GM19452 (cell line): ENCODE measurements around the gene SCYGR1.
"Not testable (repeated sequence)": the region's sequence is repeated elsewhere in the genome, so short reads cannot be mapped to it uniquely, and the experiment has no call there.

ENCODE experiments used
- ATAC-seq: cut with Tn5 transposase; IDR thresholded peaks from one replicate; pipeline ENCODE4 v1.9.1; 2021; ENCODE audit not compliant: unreplicated experiment

SCYGR1 gene, protein sequence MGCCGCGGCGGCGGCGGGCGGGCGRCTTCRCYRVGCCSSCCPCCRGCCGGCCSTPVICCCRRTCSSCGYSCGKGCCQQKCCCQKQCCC

DNA sequence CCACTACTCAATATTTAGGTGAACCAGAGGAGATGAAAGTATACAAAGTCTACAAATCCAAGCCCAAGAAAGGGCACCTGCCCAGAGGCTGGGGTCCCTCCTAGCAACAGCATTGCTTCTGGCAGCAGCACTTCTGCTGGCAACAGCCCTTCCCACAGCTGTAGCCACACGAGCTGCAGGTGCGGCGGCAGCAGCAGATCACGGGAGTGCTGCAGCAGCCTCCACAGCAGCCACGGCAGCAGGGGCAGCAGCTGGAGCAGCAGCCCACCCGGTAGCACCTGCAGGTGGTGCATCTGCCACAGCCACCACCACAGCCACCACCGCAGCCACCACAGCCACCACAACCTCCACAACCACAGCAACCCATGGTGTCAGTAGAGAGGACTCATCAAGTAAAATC is at the start of gene SCYGR1:
Gene SCYGR1, minus strand, starts transcription at position 367 of the 400 bp plus-strand sequence. Its CDS starts 0 bp downstream, at position 367.
- not testable (repeated sequence) for ATAC-seq

- ATAC-seq, result no peak
These were observed 48.9 kb upstream of the SCYGR1 start for GRCh38 chr2:227436436-227437174.

DNA sequence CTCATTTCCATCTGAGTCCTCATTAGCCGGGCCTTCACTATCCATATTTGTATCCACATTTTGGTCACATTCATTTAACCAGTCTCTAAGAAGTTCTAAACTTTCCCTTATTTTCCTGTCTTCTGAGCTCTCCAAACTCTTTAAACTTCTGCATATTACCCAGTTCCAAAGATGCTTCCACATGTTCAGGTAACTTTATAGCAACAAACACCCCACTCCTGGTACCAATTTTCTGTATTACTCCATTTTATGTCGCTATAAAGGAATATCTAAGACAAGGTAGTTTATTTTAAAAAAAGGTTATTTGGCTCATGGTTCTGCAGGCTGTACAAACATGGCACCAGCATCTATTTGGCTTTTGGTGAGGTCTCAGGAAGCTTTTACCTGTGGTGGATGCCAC is 45.4 kb upstream of the SCYGR1 start:
- no peak for ATAC-seq

GRCh38 chr2:227430639-227431038 is 42.9 kb upstream of the SCYGR1 start:
- ATAC-seq, result no peak

GRCh38 chr2:227428731-227429285 is 41.1 kb upstream of the SCYGR1 start:
- ATAC-seq, result no peak

- ATAC-seq, result no peak
These were observed 36.1 kb upstream of the SCYGR1 start for GRCh38 chr2:227423656-227424499.

GRCh38 chr2:227420087-227421052 is 32.6 kb upstream of the SCYGR1 start:
- no peak for ATAC-seq

GRCh38 chr2:227416701-227417100 is 29.0 kb upstream of the SCYGR1 start:
- ATAC-seq, result no peak

- peak; percentile 34 for ATAC-seq
These were observed 28.0 kb upstream of the SCYGR1 start for GRCh38 chr2:227415538-227416424.

DNA sequence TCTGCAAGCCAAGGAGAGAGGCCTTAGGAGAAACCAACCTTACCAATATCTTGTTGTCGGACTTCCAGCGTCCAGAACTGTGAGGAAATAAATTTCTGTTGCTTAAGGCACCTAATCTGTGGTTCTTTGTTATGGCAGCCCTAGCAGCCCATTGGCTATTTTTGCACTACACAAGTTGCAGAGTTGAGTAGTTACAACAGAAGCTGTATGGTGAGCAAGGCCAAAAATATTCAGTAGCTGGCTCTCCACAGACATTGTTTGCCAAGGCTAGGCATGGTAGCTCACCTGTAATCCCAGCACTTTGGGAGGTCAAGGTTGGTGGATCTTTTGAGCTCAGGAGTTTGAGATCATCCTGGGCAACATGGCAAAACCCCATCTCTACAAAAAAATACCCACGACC is 27.1 kb upstream of the SCYGR1 start:
- no peak for ATAC-seq

DNA sequence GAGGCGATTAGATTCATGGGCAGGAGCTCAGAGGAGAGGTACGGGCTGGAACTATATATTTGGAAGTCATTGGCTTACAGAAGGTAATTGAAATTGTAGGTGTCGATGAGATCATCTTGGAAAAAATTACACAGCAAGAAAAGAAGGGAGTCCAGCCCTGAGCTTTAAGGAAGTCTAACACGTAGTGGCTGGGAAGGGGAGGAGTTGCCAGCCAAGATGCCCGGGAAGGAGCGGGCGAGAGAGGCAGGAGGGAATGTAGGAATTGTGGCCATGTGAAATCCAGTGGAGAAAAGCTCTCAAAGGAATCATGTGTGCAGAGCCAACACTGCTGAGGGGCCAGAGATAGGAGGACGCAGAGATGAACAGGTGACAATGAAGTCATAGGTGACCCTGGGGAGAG is 25.6 kb upstream of the SCYGR1 start:
- ATAC-seq, result no peak

- ATAC-seq, result no peak
These were observed 25.1 kb upstream of the SCYGR1 start for GRCh38 chr2:227412877-227413276.

DNA sequence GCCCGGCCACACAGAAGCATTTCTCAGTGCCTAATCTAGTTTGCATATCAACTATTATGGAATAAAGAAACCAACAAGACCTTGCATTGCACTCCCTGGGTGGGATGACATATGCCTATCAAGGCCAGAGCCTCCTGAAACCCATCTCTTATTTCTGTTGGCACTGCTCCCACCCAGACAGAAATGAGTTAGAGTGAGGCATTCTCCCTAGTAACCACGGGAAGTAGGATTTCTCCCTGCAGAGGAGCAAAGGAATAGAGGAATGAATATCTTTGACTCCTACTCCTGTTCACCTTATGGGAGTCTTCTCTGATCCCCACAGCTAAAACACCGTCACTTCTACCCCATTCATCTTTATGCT is 24.2 kb upstream of the SCYGR1 start:
- ATAC-seq, result no peak

- ATAC-seq, result peak; percentile 77
These were observed 23.7 kb upstream of the SCYGR1 start for GRCh38 chr2:227411320-227411989.

GRCh38 chr2:227410191-227410590 is 22.4 kb upstream of the SCYGR1 start:
- ATAC-seq, result no peak

DNA sequence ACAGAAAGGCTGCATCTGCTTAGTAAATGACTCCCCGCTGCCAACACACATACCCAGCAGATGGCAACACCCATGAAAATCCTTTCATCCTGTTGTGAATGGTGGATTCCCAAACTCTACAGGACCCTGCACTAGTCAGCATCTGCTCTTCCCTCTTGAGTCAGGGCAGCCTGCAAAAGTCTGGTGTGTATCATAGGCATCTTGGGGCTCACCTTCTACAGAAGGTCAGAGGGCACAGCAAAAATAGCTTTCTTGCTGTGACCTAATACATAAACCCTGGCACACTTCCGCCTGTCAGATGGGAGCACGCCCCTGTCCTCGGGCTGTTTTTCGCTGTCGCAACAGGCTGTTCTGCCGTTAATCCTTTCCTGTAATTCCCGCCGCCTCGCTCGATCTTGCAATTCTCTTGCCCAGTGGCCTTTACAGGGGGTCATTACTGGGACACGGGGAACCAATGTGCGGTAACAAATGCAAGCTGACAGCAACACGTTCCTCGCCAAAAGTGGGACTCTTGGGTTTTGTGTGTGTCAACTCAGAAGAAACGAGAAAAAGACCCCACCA is 19.9 kb upstream of the SCYGR1 start:
- ATAC-seq, result no peak

GRCh38 chr2:227406177-227407031 is 18.7 kb upstream of the SCYGR1 start:
- ATAC-seq, result no peak
